ENCODE data around the gene RAB31. TPM values are rescaled to one million over a fixed set of nuclear protein-coding genes. Genes with fewer than 3 reads are reported as not detected.
A peak's percentile ranks its signal among the peaks of the same experiment; 100 is the strongest.

Gene RAB31
- total RNA-seq, 4 donors from 2014 or later: 51.1 to 79.3 (median 67.9) TPM

DNA sequence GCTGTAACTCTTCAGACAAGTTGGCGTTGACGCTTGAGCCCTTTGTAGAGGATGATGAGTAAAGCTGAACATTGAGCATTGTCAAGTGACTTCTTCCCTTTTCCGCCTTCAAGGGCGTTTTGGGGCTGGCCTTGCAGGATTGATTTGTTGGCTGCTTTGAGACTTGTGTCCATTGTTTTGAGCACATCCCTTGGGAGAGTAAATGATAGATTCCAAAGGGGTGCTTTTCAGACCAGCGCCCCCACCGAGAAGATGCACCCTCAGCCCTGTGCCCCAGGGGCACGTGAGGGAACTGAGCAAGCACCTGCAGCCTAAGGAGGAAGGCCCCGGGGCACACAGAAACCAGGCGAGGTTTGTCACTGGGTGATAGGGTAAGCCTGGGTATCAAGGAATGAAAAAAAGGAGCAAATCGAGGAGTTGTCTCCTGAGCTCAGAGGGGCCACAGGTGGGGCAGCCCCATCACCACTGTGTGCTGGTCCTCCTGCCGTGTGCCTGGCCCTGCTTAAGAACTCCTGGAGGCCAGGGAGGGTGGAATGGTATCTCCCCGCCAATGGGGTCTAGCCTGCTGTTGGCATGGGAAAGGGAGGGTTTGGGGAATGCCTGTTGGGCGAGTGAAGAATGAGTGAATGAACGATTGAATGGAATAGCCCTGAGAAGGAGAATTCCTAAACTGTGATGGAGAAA lies 64.0 kb downstream of the RAB31 start:
- TF ChIP-seq, protein P1, sequence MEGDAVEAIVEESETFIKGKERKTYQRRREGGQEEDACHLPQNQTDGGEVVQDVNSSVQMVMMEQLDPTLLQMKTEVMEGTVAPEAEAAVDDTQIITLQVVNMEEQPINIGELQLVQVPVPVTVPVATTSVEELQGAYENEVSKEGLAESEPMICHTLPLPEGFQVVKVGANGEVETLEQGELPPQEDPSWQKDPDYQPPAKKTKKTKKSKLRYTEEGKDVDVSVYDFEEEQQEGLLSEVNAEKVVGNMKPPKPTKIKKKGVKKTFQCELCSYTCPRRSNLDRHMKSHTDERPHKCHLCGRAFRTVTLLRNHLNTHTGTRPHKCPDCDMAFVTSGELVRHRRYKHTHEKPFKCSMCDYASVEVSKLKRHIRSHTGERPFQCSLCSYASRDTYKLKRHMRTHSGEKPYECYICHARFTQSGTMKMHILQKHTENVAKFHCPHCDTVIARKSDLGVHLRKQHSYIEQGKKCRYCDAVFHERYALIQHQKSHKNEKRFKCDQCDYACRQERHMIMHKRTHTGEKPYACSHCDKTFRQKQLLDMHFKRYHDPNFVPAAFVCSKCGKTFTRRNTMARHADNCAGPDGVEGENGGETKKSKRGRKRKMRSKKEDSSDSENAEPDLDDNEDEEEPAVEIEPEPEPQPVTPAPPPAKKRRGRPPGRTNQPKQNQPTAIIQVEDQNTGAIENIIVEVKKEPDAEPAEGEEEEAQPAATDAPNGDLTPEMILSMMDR (IDR thresholded peaks at IDR 0.05): no peak
- ATAC-seq (ENCODE audit: low FRiP score): no peak
- DNase-seq (ENCODE audit: low spot score): no peak

DNA sequence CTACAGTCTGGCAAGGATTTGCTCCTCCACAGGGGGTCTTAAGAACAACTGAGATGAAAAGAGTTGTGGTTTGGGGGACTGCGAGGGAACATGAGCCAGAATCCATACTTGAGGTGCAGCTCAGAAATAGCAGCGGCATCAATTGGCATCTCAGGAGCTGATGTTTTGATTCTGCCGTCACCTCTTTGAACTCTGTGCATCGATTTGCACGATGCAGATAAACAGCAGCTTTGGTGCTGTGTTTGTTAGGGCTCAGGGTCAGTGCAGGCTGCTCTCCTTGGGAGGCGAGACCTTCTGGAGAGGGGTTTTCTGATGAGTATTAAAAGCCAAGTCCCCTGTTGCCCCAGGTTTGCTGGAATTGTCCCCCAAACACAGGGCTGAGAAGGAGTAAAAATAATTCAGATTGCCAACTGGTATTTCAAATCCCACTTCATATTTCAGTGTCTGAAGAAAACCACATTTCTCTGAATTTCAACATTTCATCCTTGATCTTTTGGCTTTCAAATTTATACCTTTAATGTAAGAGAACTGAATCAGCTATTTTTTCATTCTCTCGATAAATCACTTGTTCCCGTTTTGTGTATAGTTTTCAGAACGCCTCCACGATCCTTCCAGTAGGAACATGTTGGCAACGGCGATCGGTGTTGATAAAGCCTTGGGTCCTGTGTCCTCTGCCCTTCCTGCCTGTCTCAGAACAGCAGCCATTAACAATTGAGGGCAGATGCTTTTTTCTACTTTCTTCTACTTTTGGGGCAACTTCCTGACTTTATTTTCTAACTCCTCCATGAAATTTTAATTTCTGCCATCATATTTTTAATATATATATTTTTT lies 65.0 kb downstream of the RAB31 start:
- ATAC-seq (ENCODE audit: low FRiP score) (no peak), DNase-seq (ENCODE audit: low spot score) (no peak)
- TF ChIP-seq, protein P1 (IDR thresholded peaks at IDR 0.05): no peak

DNA sequence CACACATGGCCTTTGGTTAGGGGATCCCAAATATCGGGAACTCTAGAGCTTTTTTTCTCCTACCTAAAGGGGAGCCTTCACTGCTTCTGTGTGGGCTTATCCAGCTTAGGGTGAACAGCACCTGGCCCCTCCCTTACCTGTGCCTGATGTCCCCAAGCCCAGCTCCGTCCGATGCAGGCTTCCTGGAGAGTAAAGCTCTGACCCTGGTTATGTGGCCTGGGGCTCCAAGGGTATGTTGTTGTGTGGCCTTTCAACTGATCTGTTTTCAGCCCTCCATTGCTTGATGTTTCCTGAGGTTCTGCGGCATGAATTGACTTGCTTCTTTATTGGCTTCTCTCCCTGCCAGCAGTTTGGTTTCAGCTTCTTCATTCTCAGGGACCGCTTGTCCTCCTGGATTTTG lies 66.0 kb downstream of the RAB31 start:
- ATAC-seq (ENCODE audit: low FRiP score): no peak
- TF ChIP-seq, protein P1 (IDR thresholded peaks at IDR 0.05): no peak

DNA sequence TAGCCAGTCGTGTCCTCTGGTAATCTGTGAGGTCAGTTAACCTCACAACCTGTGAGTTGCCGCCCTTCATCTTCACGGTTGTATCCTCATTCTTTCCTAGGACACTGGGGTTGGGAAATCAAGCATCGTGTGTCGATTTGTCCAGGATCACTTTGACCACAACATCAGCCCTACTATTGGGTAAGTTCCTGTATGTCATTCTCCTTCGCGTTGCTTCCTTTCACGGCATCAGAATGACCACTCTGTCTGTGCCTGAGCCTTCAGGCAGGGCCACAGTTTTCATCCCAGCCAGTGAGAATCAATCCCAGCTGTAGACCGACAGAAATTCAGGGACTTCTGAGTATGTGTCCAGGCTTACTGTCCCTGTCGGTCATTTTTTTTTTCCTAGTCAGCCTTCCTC lies 67.1 kb downstream of the RAB31 start:
- no peak for DNase-seq (ENCODE audit: low spot score)
- ATAC-seq (ENCODE audit: low FRiP score): no peak
- TF ChIP-seq, protein P1 (IDR thresholded peaks at IDR 0.05): no peak

More for the DNA sequence above, 66.0 kb downstream of the RAB31 start:
- no peak for DNase-seq (ENCODE audit: low spot score)

DNA sequence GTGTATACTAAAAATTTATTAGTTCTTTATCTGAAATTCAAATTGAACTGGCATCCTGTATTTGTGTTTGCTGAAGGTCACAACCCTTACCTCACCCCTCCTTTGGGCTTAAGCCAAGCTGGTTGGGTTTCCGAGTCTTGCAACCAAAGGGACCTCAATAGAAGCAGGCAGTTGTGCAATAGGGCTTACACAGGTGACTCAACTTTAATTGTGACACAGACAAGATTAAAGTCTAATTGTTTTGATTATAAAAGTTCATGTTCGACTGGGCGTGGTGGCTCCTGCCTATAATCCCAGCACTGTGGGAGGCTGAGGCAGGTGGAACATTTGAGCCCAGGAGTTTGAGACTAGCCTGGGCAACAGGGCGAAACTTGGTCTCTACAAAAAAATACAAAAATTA lies 71.5 kb downstream of the RAB31 start:
- TF ChIP-seq, protein P1 (IDR thresholded peaks at IDR 0.05): no peak
- DNase-seq (ENCODE audit: low spot score): no peak
- no peak for ATAC-seq (ENCODE audit: low FRiP score)

DNA sequence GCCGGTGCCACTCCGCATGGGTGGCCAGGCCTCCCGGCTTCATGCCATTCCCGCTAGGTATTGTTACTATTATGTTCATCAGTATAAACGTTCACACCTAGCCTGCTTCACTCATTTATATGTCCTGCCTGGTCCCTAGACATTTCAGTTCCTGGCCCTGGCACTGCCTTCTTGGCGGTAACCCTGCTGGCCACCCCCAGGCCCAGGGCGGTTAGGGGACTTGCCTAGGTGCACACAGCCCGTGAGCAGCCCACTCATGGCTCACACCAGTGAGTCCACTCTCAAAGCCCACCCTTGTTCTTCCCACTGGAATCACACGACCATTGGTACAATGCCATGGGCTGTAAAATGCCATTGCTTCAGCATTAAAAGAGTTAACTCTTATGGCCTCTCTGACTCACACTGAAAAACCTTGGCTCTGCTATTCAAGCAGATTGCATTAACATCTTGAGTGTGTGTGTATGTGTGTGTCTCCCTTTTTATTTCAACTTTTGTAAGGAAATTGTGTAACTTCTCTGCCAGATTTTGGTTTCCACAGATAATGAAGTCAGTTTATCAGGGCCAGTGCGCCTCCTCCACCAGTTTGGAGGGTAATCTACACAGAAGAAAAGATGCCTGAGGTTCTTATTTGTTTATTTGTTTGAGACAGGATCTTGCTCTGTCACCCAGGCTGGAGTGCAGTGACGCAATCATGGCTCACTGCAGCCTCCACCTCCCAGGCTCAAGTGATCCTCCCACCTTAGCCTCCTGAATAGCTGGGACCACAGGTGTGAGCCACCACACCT lies 74.2 kb downstream of the RAB31 start:
- DNase-seq (ENCODE audit: low spot score): no peak

More for the DNA sequence above, 74.2 kb downstream of the RAB31 start:
- ATAC-seq (ENCODE audit: low FRiP score): peak; percentile 69
- TF ChIP-seq, protein P1 (IDR thresholded peaks at IDR 0.05): no peak

Measured in omental fat pad (tissue), 4 donors.